Fibroblast of upper back skin (primary cell): ENCODE results near the gene DMRTB1.

Experiments
- DNase-seq: peaks from one replicate; pipeline ENCODE4 v3.0.0-alpha.2; 2013

DMRTB1 gene

GRCh38 chr1:53465023-53465957 is 6.1 kb downstream of the DMRTB1 start:
- no peak for DNase-seq

- no peak for DNase-seq
Measured at GRCh38 chr1:53467391-53467790, 8.2 kb downstream of the DMRTB1 start.

GRCh38 chr1:53468374-53468773 is 9.2 kb downstream of the DMRTB1 start:
- no peak for DNase-seq

- DNase-seq, result no peak
Measured at GRCh38 chr1:53469373-53469772, 10.2 kb downstream of the DMRTB1 start.

- peak; percentile 74 for DNase-seq
Measured at GRCh38 chr1:53470155-53470554, 11.0 kb downstream of the DMRTB1 start.

- DNase-seq, result no peak
Measured at GRCh38 chr1:53470584-53470983, 11.4 kb downstream of the DMRTB1 start.

GRCh38 chr1:53471000-53471399 is 11.8 kb downstream of the DMRTB1 start:
- DNase-seq, result no peak

- no peak for DNase-seq
Measured at GRCh38 chr1:53473463-53473862, 14.3 kb downstream of the DMRTB1 start.

GRCh38 chr1:53475664-53476063 is 16.5 kb downstream of the DMRTB1 start:
- no peak for DNase-seq

GRCh38 chr1:53476579-53476978 is 17.4 kb downstream of the DMRTB1 start:
- no peak for DNase-seq

GRCh38 chr1:53477651-53478501 is 18.7 kb downstream of the DMRTB1 start:
- DNase-seq, result peak; percentile 56

- no peak for DNase-seq
Measured at GRCh38 chr1:53478502-53478818, 19.3 kb downstream of the DMRTB1 start.

GRCh38 chr1:53480678-53481077 is 21.5 kb downstream of the DMRTB1 start:
- no peak for DNase-seq

GRCh38 chr1:53481456-53481855 is 22.3 kb downstream of the DMRTB1 start:
- no peak for DNase-seq

- DNase-seq, result no peak
Measured at GRCh38 chr1:53482441-53483153, 23.4 kb downstream of the DMRTB1 start.

GRCh38 chr1:53483170-53483569 is 24.0 kb downstream of the DMRTB1 start:
- DNase-seq, result no peak

GRCh38 chr1:53483656-53484055 is 24.5 kb downstream of the DMRTB1 start:
- no peak for DNase-seq

- DNase-seq, result no peak
Measured at GRCh38 chr1:53484705-53485477, 25.7 kb downstream of the DMRTB1 start.

GRCh38 chr1:53485478-53486394 is 26.5 kb downstream of the DMRTB1 start:
- DNase-seq, result peak; percentile 74

GRCh38 chr1:53486395-53487026 is 27.3 kb downstream of the DMRTB1 start:
- DNase-seq, result no peak

- no peak for DNase-seq
Measured at GRCh38 chr1:53490351-53490750, 31.2 kb downstream of the DMRTB1 start.
